Measurements from ENCODE around the gene ZBTB3. TPM values are rescaled to one million over a fixed set of nuclear protein-coding genes. Genes with fewer than 3 reads are reported as not detected.
"Not testable (repeated sequence)": the region's sequence is repeated elsewhere in the genome, so short reads cannot be mapped to it uniquely, and the experiment has no call there.

The ZBTB3 gene
- total and polyA plus RNA-seq, 4 donors, result 1.5 to 6.4 (median 4.2) TPM

GRCh38 chr11:62705413-62705812 is 48.5 kb downstream of the ZBTB3 start (continued):
- no peak for TF ChIP-seq CTCF (IDR thresholded peaks at IDR 0.05; ENCODE audit: low read depth, low read length, missing input control)
- no peak for TF ChIP-seq FOXA2 (IDR thresholded peaks at IDR 0.05)

GRCh38 chr11:62703921-62704320 is 50.0 kb downstream of the ZBTB3 start:
- not testable (repeated sequence) for H3K9ac ChIP-seq (ENCODE audit: low read depth in 1 of 2, low read length in 2 of 2); H3K9me3 ChIP-seq (ENCODE audit: control insufficient read depth in 4 of 4, low read length in 3 of 4); H3K4me3 ChIP-seq (ENCODE audit: low read depth in 1 of 3, low read length in 3 of 3); H3K27ac ChIP-seq (ENCODE audit: low read depth in 1 of 2, low read length in 2 of 2); H3K27me3 ChIP-seq (ENCODE audit: control insufficient read depth in 4 of 4, insufficient read depth in 4 of 4, low read length in 3 of 4); DNase-seq (ENCODE audit: low spot score); H3K36me3 ChIP-seq (ENCODE audit: control insufficient read depth in 4 of 4, insufficient read depth in 3 of 4, low read depth in 1 of 4, low read length in 3 of 4)
- WGBS, result 95% methylated on average over 4 of the region's 4 CpGs
- peaks cover 10 to 25% (median 22%) of the 10 kb centered on the region in 4 donors for H3K4me1 ChIP-seq (ENCODE audit: control insufficient read depth in 4 of 4, insufficient read depth in 4 of 4, low read length in 3 of 4)

- no peaks in the 10 kb centered on the region for H3K9me3 ChIP-seq (ENCODE audit: control insufficient read depth in 4 of 4, low read length in 3 of 4)
- peaks cover 0 to 6% (median 0%) of the 10 kb centered on the region in 4 donors for H3K36me3 ChIP-seq (ENCODE audit: control insufficient read depth in 4 of 4, insufficient read depth in 3 of 4, low read depth in 1 of 4, low read length in 3 of 4)
- peaks cover 4 to 20% (median 17%) of the 10 kb centered on the region in 4 donors for H3K4me1 ChIP-seq (ENCODE audit: control insufficient read depth in 4 of 4, insufficient read depth in 4 of 4, low read length in 3 of 4)
- no peaks in the 10 kb centered on the region for H3K27me3 ChIP-seq (ENCODE audit: control insufficient read depth in 4 of 4, insufficient read depth in 4 of 4, low read length in 3 of 4)
- 93% methylated on average over 11 of the region's 11 CpGs for WGBS
- no peak overlapping the region for H3K9ac ChIP-seq (ENCODE audit: low read depth in 1 of 2, low read length in 2 of 2)
- no peak overlapping the region for H3K27ac ChIP-seq (ENCODE audit: low read depth in 1 of 2, low read length in 2 of 2)
- H3K4me3 ChIP-seq (ENCODE audit: low read depth in 1 of 3, low read length in 3 of 3), result no peak overlapping the region
- TF ChIP-seq JUND (IDR thresholded peaks at IDR 0.05) (no peak), RAD21 (IDR thresholded peaks at IDR 0.05) (no peak), TAF1 (conservative IDR thresholded peaks at IDR 0.05) (no peak), EGR1 (IDR thresholded peaks at IDR 0.05; ENCODE audit: low read depth in 2 of 2) (no peak), REST (IDR thresholded peaks at IDR 0.05) (no peak), ZBTB33 (IDR thresholded peaks at IDR 0.05) (no peak), HNF4A (conservative IDR thresholded peaks at IDR 0.05) (no peak), MAX (IDR thresholded peaks at IDR 0.05) (no peak), FOXA1 (IDR thresholded peaks at IDR 0.05) (no peak), SP1 (IDR thresholded peaks at IDR 0.05) (no peak), NR2F2 (IDR thresholded peaks at IDR 0.05) (no peak), ATF3 (IDR thresholded peaks at IDR 0.05) (no peak), YY1 (IDR thresholded peaks at IDR 0.05) (no peak)
- no peak for DNase-seq (ENCODE audit: low spot score)
Measured at GRCh38 chr11:62702246-62702645, 51.7 kb downstream of the ZBTB3 start.

Small RNA genes lying within 50 kb of the gene (small RNA-seq; reads per million reads assigned to genes)
- gene MIR6514, result 0.31 reads per million, percentile 30 among the genes with 10 or more reads in this experiment

Other genes starting within 250 kb of the ZBTB3 start
- gene AHNAK, start 207.4 kb downstream of the ZBTB3 start, total RNA-seq, result 100 to 1,000 TPM in 1 of 2 donors, 10 to 100 TPM in 1; 53.6 to 110 TPM
- 10 to 100 TPM; 22.6 to 22.7 TPM for gene AHNAK, start 207.4 kb downstream of the ZBTB3 start, polyA plus RNA-seq
- gene EEF1G, start 180.3 kb downstream of the ZBTB3 start, total RNA-seq, result 100 to 1,000 TPM; 373 to 640 TPM
- 100 to 1,000 TPM; 251 to 566 TPM for gene EEF1G, start 180.3 kb downstream of the ZBTB3 start, polyA plus RNA-seq
- 10 to 100 TPM in 1 of 2 donors, 1 to 10 TPM in 1; 5.6 to 12.1 TPM for gene TUT1, start 162.6 kb downstream of the ZBTB3 start, total RNA-seq
- gene TUT1, start 162.6 kb downstream of the ZBTB3 start, polyA plus RNA-seq, result 10 to 100 TPM; 15.2 to 15.8 TPM
- 10 to 100 TPM; 43.1 to 55.3 TPM for gene MTA2, start 152.3 kb downstream of the ZBTB3 start, total RNA-seq
- gene MTA2, start 152.3 kb downstream of the ZBTB3 start, polyA plus RNA-seq, result 10 to 100 TPM in 1 of 2 donors, 1 to 10 TPM in 1; 4.4 to 21.4 TPM
- 10 to 100 TPM in 1 of 2 donors, 1 to 10 TPM in 1; 6.0 to 17.2 TPM for gene EML3, start 141.4 kb downstream of the ZBTB3 start, total RNA-seq
- gene EML3, start 141.4 kb downstream of the ZBTB3 start, polyA plus RNA-seq, result 10 to 100 TPM in 1 of 2 donors, 1 to 10 TPM in 1; 9.9 to 19.3 TPM
- gene ROM1, start 140.9 kb downstream of the ZBTB3 start, total RNA-seq, result 1 to 10 TPM in 1 of 2 donors, under 1 TPM in 1; 0.84 to 1.3 TPM
- 1 to 10 TPM in 1 of 2 donors, under 1 TPM in 1; 0.86 to 3.9 TPM for gene ROM1, start 140.9 kb downstream of the ZBTB3 start, polyA plus RNA-seq
- 10 to 100 TPM; 13.1 TPM for gene B3GAT3, start 132.2 kb downstream of the ZBTB3 start, total RNA-seq
- gene B3GAT3, start 132.2 kb downstream of the ZBTB3 start, polyA plus RNA-seq, result 10 to 100 TPM; 22.5 to 29.2 TPM
- gene GANAB, start 107.5 kb downstream of the ZBTB3 start, total RNA-seq, result 100 to 1,000 TPM; 130 to 209 TPM
- 100 to 1,000 TPM in 1 of 2 donors, 10 to 100 TPM in 1; 45.2 to 166 TPM for gene GANAB, start 107.5 kb downstream of the ZBTB3 start, polyA plus RNA-seq
- 10 to 100 TPM; 12.7 to 17.5 TPM for gene INTS5, start 100.9 kb downstream of the ZBTB3 start, total RNA-seq
- 10 to 100 TPM in 1 of 2 donors, 1 to 10 TPM in 1; 6.5 to 14.6 TPM for gene INTS5, start 100.9 kb downstream of the ZBTB3 start, polyA plus RNA-seq
- 10 to 100 TPM; 16.5 to 17.7 TPM for gene C11orf98, start 89.0 kb downstream of the ZBTB3 start, total RNA-seq
- gene C11orf98, start 89.0 kb downstream of the ZBTB3 start, polyA plus RNA-seq, result 10 to 100 TPM; 43.8 to 49.9 TPM
- gene CSKMT, start 88.8 kb downstream of the ZBTB3 start, total RNA-seq, result 1 to 10 TPM; 1.8 to 2.5 TPM
- 1 to 10 TPM; 2.1 to 2.4 TPM for gene CSKMT, start 88.8 kb downstream of the ZBTB3 start, polyA plus RNA-seq
- gene UQCC3, start 82.5 kb downstream of the ZBTB3 start, total RNA-seq, result 1 to 10 TPM; 2.9 to 6.3 TPM
- gene UQCC3, start 82.5 kb downstream of the ZBTB3 start, polyA plus RNA-seq, result 10 to 100 TPM in 1 of 2 donors, 1 to 10 TPM in 1; 7.0 to 12.2 TPM
- 1 to 10 TPM; 3.5 to 4.4 TPM for gene LBHD1, start 81.9 kb downstream of the ZBTB3 start, total RNA-seq
- 1 to 10 TPM; 1.6 to 3.4 TPM for gene LBHD1, start 81.9 kb downstream of the ZBTB3 start, polyA plus RNA-seq
- 10 to 100 TPM; 31.4 to 45.5 TPM for gene UBXN1, start 75.1 kb downstream of the ZBTB3 start, total RNA-seq
- gene UBXN1, start 75.1 kb downstream of the ZBTB3 start, polyA plus RNA-seq, result 10 to 100 TPM; 36.8 to 45.7 TPM
- gene LRRN4CL, start 64.6 kb downstream of the ZBTB3 start, total RNA-seq, result under 1 TPM in 1 of 2 donors, not detected in 1; 0.08 TPM
- under 1 TPM in 1 of 2 donors, not detected in 1; 0.06 TPM for gene LRRN4CL, start 64.6 kb downstream of the ZBTB3 start, polyA plus RNA-seq
- gene BSCL2, start 46.7 kb downstream of the ZBTB3 start, total RNA-seq, result 10 to 100 TPM; 15.1 to 23.0 TPM
- 10 to 100 TPM; 34.5 to 40.0 TPM for gene BSCL2, start 46.7 kb downstream of the ZBTB3 start, polyA plus RNA-seq
- under 1 TPM in 1 of 2 donors, not detected in 1; 0.19 TPM for gene GNG3, start 46.5 kb downstream of the ZBTB3 start, total RNA-seq
- not detected for gene GNG3, start 46.5 kb downstream of the ZBTB3 start, polyA plus RNA-seq
- gene HNRNPUL2, start 26.7 kb downstream of the ZBTB3 start, total RNA-seq, result 10 to 100 TPM; 14.0 to 17.0 TPM
- gene HNRNPUL2, start 26.7 kb downstream of the ZBTB3 start, polyA plus RNA-seq, result 10 to 100 TPM in 1 of 2 donors, 1 to 10 TPM in 1; 1.3 to 12.0 TPM
- gene TTC9C, start 25.7 kb downstream of the ZBTB3 start, total RNA-seq, result 10 to 100 TPM; 12.0 to 16.1 TPM
- 10 to 100 TPM in 1 of 2 donors, 1 to 10 TPM in 1; 10.0 to 14.0 TPM for gene TTC9C, start 25.7 kb downstream of the ZBTB3 start, polyA plus RNA-seq
- gene POLR2G, start 7.4 kb upstream of the ZBTB3 start, total RNA-seq, result 10 to 100 TPM; 21.9 to 29.0 TPM
- gene POLR2G, start 7.4 kb upstream of the ZBTB3 start, polyA plus RNA-seq, result 10 to 100 TPM; 42.4 to 46.9 TPM
- 10 to 100 TPM in 1 of 2 donors, 1 to 10 TPM in 1; 8.5 to 25.2 TPM for gene TAF6L, start 17.2 kb upstream of the ZBTB3 start, total RNA-seq
- 10 to 100 TPM in 1 of 2 donors, 1 to 10 TPM in 1; 5.8 to 12.8 TPM for gene TAF6L, start 17.2 kb upstream of the ZBTB3 start, polyA plus RNA-seq
- gene TMEM179B, start 33.2 kb upstream of the ZBTB3 start, total RNA-seq, result 10 to 100 TPM; 21.1 to 28.4 TPM
- 10 to 100 TPM; 37.0 to 81.4 TPM for gene TMEM179B, start 33.2 kb upstream of the ZBTB3 start, polyA plus RNA-seq
- 10 to 100 TPM in 1 of 2 donors, 1 to 10 TPM in 1; 9.2 to 11.8 TPM for gene TMEM223, start 37.8 kb upstream of the ZBTB3 start, total RNA-seq
- 10 to 100 TPM; 14.2 to 23.8 TPM for gene TMEM223, start 37.8 kb upstream of the ZBTB3 start, polyA plus RNA-seq
- gene NXF1, start 51.3 kb upstream of the ZBTB3 start, total RNA-seq, result 10 to 100 TPM; 17.3 to 38.3 TPM
- gene NXF1, start 51.3 kb upstream of the ZBTB3 start, polyA plus RNA-seq, result 10 to 100 TPM; 30.3 to 35.1 TPM
- 10 to 100 TPM; 22.4 to 34.1 TPM for gene STX5, start 77.9 kb upstream of the ZBTB3 start, total RNA-seq
- 10 to 100 TPM; 13.6 to 29.8 TPM for gene STX5, start 77.9 kb upstream of the ZBTB3 start, polyA plus RNA-seq
- gene TEX54, start 78.7 kb upstream of the ZBTB3 start, total RNA-seq, result not detected
- gene TEX54, start 78.7 kb upstream of the ZBTB3 start, polyA plus RNA-seq, result 1 to 10 TPM in 1 of 2 donors, not detected in 1; 1.6 TPM
- 10 to 100 TPM; 17.1 to 21.5 TPM for gene WDR74, start 85.4 kb upstream of the ZBTB3 start, total RNA-seq
- gene WDR74, start 85.4 kb upstream of the ZBTB3 start, polyA plus RNA-seq, result 10 to 100 TPM; 19.6 to 22.5 TPM
- 10 to 100 TPM; 48.1 to 59.5 TPM for gene SLC3A2, start 126.7 kb upstream of the ZBTB3 start, total RNA-seq
- gene SLC3A2, start 126.7 kb upstream of the ZBTB3 start, polyA plus RNA-seq, result 10 to 100 TPM; 34.3 to 53.9 TPM
- not detected for gene CHRM1, start 167.2 kb upstream of the ZBTB3 start, total RNA-seq
- gene CHRM1, start 167.2 kb upstream of the ZBTB3 start, polyA plus RNA-seq, result not detected
- gene SLC22A6, start 230.8 kb upstream of the ZBTB3 start, total RNA-seq, result not detected
- not detected for gene SLC22A6, start 230.8 kb upstream of the ZBTB3 start, polyA plus RNA-seq